DOHH2 (cell line): ENCODE data around the gene RNU5D-1.

Experiments used
- EZH2phosphoT487 ChIP-seq: fragments of 200-600 bp; sonication (generic); IDR thresholded peaks from 2 replicates; pipeline ENCODE4 v1.6.1; 2017; ENCODE audit warnings: borderline replicate concordance, mild to moderate bottlenecking, antibody characterized with exemption, low read length, moderate library complexity, mixed read lengths
- TF ChIP-seq, protein P1 (sequence below): fragments of 200-600 bp; sonication (generic); IDR thresholded peaks from one replicate; pipeline ENCODE4 v1.5.1; 2014; ENCODE audit warnings: antibody characterized with exemption, mild to moderate bottlenecking, low read depth, low read length; ENCODE audit not compliant: poor library complexity, severe bottlenecking

GRCh38 chr1:44688760-44689446 is 42.1 kb downstream of the RNU5D-1 start:
- no peak for TF ChIP-seq EZH2phosphoT487
- TF ChIP-seq, protein P1, sequence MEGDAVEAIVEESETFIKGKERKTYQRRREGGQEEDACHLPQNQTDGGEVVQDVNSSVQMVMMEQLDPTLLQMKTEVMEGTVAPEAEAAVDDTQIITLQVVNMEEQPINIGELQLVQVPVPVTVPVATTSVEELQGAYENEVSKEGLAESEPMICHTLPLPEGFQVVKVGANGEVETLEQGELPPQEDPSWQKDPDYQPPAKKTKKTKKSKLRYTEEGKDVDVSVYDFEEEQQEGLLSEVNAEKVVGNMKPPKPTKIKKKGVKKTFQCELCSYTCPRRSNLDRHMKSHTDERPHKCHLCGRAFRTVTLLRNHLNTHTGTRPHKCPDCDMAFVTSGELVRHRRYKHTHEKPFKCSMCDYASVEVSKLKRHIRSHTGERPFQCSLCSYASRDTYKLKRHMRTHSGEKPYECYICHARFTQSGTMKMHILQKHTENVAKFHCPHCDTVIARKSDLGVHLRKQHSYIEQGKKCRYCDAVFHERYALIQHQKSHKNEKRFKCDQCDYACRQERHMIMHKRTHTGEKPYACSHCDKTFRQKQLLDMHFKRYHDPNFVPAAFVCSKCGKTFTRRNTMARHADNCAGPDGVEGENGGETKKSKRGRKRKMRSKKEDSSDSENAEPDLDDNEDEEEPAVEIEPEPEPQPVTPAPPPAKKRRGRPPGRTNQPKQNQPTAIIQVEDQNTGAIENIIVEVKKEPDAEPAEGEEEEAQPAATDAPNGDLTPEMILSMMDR: no peak
